NCI-H510A treated with DMSO at 0.1 percent for 48 hours (cell line): ENCODE data around the gene NKX2-4.

Experiments used
- DNase-seq: peaks from one replicate; lab custom pipeline; 2025; lab: John Stamatoyannopoulos, UW

Gene NKX2-4

DNA sequence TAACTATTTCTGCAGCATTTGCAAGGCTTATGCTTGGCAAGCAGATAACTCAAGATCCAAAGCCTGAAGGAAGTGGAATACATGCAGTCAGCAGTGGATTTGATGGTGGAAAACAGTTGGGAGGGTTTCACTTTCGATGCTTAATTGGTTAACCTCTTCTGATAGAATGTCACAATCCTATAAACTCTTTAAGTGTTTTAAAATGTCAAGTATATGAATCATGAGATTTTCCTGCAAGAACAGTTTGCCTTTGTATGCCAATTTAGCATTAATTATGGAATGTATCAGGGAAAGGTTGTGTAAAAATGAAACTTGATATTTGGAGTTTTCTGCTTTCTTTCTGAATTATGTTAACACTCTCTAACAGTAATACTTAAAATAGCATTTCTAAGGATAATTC, 36.6 kb downstream of the NKX2-4 start:
- DNase-seq = no peak

GRCh38 chr20:21358737-21359136, 38.6 kb downstream of the NKX2-4 start:
- no peak for DNase-seq

DNA sequence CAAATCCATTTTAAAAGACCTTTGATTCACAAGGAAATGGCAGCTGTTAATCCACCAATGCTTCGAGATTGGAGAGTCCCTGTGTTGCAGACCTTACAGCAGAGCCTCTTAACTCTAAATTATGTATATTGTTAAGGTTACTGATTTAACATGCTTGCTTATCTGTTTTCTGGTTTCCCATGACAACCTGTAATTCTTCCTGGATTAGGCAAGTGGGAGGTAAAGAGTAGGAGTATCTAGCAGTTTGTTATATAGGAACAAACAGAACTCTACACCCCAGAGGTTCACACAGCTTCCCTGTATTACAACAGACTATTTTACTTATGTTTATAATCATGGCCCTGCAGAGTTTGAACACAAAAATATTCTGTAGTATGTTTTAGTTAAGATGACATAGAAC, 39.5 kb downstream of the NKX2-4 start:
- no peak for DNase-seq

DNA sequence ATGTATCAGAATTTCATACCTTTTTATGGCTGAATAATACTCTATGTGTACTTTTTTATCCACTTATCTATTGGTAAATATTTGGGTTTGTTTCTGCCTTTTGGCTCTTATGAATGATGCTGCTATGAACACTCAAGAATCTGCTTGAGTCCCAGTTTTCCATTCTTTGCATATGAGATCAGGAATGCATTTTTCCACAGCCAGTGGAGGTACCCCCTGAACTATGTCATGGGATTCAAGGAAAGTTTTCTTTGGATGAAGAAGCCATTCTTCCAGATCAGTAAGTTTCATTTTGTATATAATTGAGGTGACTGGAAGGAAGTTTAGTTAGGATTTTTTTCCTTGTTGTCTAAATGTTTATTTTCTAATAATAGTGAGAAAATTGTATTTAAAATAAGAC, 40.9 kb downstream of the NKX2-4 start:
- no peak for DNase-seq

DNA sequence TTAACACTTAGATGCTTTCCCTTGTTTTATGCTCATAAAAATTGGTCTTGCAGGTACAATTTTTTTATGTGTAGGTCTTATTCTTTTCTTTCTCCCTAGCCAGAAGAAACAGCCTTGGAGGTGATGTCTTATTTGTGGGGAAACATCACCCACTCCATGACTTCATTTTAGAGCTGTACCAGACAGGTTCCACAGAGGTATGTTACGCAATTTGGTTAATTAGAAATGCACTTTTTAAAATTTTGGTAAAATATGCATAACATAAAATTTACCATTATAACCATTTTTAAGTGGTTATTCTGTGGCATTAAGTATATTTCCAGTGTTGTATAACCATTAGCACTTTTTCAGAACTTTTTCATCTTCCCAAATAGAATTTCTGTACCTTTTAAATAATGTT, 41.3 kb downstream of the NKX2-4 start:
- DNase-seq = no peak

DNA sequence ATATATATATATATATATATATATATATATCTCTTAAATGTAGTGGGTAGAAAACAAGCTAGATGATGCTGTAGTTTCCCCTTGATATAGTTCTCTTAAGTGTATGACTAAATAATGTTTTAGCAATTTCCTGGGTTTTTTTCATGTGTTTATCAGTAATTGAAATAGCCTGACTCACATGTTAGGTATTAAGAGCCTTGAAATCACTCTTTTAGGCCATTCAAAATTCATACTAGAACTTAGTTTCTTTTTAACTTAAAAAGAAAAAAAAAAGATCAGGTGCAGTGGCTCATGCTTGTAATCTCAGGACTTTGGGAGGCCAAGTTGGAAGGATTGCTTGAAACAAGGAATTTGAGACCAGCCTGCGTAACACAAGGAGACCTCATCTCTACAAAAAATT, 44.1 kb downstream of the NKX2-4 start:
- DNase-seq = no peak

GRCh38 chr20:21352703-21353102, 44.6 kb downstream of the NKX2-4 start:
- no peak for DNase-seq
